Measurements from ENCODE around the gene MEF2A.
A peak's percentile ranks its signal among the peaks of the same experiment; 100 is the strongest.
"Not testable (repeated sequence)": the region's sequence is repeated elsewhere in the genome, so short reads cannot be mapped to it uniquely, and the experiment has no call there.

MEF2A gene

DNA sequence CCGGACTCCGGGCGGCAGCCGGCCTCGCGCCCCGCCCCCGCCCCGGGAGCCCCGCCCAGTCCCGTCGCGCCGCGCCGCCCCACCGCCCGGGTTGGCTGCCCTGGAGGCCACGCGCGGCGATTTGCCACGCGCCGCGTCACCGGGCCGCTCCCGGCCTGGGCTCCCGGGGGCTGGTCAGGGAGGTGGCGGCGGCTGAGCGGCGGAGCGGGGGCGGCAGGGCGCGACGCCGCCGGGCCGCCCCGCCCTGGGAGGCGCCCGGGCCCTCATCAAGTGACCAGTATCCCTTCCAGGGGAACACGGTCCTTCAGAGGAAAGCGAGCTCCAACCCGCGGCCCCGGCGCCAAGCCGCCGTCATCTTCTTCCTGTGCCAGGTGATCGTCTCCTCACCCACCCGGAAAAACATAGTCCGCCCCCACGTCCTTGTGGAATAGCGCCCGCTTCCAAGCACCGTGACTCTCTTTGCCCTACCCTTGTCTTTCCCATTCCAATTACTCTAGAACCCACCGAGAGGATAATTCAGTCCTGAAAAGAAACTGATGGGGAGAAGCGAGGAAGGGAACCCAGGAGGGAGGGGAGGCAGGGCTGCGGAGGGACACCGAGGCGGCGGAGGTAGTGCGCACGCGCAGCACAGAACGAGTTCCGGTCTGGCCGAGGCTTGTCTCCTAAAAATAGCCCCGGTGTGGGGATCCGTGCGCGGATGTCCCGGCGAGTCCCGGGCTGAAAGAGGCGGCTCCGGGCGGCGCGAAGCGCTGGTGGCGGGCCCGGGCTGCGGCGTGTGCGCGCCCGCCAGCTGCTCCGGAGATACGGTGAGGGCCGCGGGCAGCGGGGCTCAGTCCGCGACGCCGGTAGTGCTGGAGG is at the start of gene MEF2A:
TSS of gene MEF2A (plus strand) at position 686 of the 858 bp plus-strand sequence. CDS start 67,136 bp downstream, outside the sequence.
- DNase-seq, result peak; percentile 70

DNA sequence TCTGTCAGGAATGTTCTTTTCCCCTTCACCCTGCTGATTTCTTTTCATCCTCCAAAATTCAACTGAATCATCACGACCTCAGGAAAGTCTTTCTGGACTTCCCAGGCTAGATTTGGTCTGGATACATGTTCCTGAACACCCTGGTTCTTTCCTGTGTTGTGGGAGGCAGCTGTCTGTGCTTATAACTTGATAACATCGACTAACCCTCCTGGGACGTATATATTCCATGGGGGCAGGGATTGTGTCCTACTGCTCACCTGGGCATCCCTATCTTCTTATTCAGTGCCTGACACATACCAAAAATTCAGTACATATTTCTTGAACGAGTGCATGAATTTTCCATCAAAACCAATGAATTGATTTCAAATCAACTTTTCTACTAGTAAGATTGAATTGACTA is 47.6 kb upstream of the MEF2A start:
- no peak for DNase-seq

DNA sequence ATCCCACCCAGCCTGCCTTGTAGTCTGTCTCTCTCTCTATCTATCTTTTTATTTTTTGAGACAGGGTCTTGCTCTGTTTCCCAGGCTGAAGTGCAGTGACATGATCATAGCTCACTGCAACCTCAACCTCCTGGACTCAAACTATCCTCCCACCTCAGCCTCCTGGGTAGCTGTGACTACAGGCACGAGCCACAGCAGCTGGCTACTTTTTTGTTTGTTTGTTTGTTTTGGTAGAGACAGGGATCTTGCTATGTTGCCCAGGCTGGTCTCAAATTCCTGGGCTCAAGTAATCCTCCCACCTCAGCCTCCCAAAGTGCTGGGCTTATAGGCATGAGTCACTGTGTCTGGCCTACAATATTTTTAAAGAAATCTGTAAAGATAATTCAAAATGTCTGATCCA is 46.4 kb upstream of the MEF2A start:
- not testable (repeated sequence) for DNase-seq

DNA sequence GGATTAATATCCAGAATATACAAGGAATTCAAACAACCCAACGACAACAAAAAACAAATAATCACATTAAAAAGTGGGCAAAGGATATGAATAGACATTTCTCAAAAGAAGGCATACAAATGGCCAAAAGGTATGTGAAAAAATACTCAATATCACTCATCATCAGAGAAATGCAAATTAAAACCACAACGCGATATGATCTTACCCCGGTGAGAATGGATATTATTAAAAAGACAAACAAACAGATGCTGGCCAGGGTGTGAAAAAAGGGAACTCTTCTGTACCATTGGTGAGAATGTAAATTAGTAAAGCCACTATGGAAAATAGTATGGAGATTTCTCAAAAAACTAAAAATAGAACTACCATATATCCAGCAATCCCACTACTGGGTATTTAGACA is 43.5 kb upstream of the MEF2A start:
- no peak for DNase-seq

DNA sequence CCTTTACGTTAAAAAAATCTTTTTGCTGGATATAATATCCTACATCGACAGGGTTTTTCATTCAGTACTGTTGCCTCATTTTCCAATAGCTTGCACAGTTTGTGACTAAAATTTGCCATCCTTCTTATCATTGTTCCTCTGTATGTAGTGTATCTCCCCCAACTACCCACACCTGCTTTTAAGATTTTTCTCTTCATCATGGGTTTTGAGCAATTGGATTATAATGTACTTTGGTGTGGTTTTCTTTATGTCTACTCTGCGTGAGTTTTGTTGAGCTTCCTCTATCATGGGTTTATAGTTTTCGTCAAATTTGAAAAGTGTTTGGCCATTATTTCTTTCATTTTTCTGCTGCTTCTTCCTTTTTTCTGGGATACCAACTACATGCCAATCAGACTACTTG is 39.6 kb upstream of the MEF2A start:
- no peak for DNase-seq

DNA sequence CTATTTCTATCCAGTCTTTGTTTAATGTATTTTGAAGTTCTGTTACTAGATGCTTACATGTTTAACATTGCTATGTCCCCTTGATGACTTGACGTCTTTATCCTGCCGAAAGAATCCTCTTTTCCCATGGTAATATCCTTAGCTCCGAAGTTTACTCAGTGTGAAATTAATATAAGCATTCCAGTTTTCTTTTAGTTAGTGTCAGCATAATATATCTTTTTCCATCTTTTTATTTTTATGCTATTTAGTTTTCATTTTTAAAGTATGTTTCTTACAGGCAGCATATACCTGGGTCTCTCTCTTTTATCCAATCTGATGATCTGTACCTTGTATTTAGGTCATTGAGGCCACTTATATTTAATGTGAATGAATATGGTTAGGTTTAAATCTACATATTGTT is 39.1 kb upstream of the MEF2A start:
- no peak for DNase-seq

DNA sequence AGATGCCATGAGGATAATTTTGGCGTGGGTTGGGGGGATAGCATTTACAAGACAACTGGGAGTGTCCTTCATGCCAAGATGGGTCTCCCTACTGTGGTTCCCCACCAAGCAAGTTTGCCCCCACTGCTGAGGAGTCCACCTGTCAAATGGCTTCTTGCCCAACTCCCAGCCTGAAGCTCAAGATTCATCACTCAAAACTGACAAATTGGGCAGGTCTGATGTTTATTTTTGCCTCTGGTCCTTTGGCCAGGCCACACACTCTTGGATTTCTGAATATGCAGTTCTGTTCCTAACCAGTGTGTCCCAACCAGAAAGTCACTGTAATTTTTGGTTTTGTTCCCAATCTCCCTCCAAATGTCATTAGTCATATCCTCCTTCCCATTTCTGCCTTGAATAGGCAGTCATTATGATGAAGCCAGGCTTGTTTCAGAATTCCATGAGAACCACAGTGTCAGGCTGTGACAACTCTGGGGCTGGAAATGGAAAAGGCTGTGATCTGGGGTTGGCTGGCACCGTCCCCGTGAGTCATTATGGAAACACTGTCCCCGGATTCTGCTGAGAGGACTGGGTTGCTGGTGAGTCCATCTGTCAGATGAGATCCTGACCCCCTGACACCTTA is 29.3 kb upstream of the MEF2A start:
- no peak for DNase-seq

DNA sequence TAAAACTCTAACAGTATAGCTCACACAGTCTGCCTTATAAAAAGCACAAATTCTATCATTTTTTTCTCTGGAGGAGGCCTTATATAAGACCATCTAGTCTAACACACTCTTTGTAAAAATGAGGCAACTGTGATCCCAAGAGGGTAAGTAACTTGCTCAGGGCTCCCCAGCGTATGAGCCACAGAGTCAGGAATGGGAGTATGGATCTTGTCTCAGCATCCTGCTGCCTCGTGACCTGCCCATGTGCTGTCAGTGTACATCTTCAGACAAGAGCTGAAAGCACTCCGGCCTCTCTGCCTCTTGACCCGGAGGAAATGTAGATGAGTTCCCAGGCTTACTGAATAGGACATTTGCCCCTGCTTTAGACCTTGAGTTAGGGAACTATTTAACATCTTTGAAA is 28.4 kb upstream of the MEF2A start:
- no peak for DNase-seq

DNA sequence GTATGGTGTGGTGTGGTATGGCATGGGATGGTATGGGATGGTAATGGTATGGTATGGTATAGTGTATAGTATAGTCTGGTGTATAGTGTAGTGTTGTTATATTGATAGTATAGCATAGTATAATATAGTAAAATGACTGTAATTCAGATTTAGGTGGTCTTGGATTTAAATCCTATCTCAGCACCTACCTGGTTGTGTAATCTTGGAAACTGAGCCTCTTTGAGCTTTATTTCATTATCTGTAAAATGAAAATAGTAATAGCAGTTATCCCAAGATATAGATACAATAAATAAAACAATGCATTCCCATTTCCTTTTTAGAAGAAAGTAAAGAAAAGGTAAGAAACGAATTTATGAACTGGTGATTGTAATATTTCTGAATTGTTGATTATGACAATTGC is 27.5 kb upstream of the MEF2A start:
- DNase-seq, result no peak

DNA sequence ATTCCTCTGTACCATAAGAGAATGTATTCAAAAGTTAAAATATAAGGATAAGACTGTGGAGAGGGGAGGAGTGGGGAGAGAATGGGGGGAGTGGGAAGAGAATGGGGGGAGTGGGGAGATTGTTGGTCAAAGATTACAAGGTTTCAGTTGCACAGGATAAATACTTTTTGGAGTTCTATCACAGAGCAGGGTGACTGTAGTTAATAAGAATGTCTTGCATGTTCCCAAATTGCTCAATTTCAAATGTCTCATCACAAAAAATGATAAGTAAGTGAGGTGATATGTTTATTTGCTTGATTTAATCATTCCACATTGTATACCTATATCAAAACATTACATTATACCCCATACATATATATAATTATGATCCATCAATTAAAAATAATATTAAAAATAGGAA is 23.0 kb upstream of the MEF2A start:
- no peak for DNase-seq

DNA sequence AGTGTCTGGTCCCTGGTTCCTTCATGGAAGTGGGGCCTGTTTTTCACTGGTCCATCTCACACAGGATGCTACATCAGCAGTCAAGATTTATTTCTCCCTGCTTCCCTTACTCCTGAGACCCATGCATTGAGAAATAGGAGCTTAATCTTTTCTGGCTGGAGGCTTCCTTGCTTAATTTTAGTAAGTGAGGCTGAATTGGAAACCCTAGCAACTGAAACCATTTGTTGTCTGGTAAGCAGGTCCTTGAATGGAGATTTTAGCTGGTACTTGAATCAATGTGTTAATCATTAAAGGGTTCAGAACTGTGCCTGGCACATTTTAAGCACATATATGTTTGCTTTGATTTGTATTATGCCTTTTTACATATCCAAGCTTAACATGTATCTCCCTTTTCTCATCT is 20.2 kb upstream of the MEF2A start:
- DNase-seq, result no peak

DNA sequence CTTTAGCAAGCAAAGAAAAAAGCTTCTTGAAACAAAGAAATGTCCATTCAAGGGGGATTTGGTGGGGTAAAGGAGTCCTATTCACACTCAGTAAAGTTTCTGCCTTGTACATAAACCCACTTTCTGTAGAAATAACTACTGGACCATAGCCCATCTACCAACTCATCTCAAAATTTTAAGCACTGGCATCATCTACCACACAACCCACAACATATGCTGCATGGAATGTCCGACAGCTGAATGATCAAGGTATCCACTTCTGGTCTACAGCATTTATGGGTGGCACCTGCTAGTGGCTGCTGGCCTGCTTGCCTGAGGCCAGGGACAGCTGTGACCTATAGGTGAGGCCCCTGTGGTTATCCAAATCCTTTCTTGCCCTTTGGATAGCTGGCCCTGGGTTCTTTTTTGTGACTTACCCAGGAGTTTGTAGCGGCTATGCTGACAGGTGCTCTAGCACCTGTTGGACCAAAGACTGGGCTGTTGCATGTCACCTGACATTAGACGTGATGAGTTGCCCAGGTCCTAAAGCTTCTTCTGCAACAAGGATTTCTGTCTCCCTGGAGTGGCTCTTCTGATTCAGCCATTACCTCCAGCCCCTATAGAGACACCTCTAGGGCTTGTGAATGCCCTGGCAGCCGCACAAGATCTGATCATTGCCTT is 19.2 kb upstream of the MEF2A start:
- no peak for DNase-seq

DNA sequence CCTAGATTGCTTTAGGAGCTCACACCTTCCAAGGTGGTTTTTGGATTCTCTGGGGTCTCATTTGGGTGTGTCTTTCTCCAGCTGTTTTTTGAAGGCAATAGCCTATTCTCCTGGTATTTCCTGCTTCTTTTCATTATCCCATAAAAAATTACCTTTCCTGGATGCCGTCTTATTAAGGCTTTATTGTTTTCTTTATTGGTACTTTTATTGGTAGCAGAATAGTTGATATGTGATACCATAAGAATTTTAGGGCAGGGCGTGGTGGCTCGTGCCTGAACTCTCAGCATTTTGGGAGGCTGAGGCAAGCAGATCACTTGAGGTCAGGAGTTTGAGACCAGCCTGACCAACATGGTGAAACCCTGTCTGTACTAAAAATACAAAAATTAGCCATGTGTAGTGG is 18.3 kb upstream of the MEF2A start:
- DNase-seq, result no peak

DNA sequence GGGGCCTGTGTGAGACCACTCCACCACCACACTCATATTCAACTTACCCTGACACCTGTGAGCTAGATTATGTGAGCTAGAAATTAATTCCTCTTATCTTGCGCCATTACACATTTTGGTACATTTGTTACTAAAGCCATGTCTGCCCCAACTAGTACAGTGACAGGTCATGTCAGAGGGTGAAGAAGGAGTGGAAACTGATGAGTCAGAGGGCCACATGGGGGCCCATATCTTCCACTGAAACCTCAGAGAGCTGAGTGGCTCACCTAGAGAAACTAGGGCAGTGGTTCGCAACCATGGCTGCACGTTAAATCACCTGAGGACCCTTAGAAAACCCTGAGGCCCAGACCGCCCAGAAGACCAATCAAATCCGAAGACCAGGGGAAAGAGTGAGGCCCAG is 15.7 kb upstream of the MEF2A start:
- DNase-seq, result no peak

DNA sequence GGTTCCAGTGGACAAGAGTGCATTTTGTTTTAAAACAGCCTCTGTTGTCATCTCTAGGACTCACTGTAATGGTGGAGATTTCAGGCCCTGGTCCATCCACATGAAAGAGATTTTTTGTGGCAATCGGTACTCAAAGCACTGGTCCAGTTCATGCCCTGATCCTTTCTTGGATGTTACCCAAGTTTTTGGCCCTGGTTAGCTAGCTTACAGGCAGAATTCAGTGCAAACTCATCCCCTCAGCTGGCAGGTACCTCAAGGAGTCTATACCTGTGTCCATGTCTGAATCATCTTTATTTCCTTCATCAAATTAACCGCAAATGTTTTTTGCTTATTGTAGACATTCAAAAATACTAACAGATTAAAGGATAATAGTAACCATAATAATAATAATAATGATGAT is 13.7 kb upstream of the MEF2A start:
- DNase-seq, result no peak

DNA sequence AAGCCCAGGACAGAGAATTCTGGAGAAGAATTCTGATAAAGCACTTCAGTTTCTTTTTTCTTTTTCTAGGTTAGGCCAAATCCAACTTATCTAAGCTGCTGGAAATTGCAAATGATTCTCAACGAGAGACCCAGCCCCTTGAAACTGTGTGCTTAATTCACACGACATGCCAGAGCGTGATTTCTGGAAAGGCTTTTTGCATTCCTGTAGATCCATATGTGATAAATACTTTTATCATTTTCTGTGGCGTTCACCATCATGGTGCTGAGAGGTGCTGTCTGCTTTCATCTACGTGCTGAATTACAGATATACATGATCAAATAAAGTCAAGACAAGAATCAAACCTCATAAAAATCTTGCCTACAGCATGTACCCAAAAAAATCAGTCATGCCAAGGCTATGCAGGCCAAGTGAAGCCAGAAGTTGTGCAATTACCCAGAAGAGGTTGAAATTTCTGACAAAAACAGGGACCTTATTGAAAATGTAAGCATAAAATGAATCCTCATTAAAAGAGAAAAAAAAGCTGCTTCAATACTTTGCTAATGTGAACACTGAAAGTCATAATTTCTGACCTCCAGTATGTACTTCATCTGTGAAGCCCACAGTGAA is 10.8 kb upstream of the MEF2A start:
- DNase-seq, result no peak

DNA sequence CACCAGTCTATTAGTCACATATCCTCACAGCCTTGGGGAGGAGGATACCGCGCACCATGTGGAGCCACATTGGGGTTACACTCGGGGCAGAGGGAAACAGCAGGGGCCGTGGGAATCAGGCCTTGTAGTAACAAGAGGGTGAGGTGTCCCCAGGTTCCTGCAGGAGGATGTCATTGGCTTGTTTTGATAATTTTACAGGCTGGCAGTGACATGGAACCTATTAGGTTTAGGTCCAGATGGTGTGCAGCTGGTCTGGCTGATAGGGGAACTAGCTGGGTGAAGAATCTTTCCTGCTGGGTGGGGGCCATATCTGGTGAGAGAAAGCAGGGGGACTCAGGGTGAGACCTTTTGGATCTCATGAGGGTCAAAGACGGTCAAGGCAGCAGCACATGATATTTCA is 9.8 kb upstream of the MEF2A start:
- no peak for DNase-seq

DNA sequence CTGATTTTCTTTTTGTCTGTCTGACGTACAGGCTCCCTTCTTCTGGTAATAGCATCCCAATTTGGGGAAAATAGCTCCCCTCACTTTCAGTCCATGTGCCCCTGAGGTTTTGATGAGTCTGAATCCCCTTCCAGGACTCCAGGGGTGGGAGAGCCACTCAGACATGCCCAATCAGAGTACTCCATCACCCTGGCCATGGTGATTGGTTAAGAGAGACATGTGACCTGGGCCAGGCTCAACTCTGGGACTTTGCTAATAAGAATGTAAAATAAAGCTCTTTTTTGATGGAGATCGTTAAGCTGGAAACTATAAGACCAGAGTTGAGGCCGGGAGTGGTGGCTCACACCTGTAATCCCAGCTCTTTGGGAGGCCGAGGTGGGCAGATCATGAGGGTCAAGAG is 9.2 kb upstream of the MEF2A start:
- no peak for DNase-seq

DNA sequence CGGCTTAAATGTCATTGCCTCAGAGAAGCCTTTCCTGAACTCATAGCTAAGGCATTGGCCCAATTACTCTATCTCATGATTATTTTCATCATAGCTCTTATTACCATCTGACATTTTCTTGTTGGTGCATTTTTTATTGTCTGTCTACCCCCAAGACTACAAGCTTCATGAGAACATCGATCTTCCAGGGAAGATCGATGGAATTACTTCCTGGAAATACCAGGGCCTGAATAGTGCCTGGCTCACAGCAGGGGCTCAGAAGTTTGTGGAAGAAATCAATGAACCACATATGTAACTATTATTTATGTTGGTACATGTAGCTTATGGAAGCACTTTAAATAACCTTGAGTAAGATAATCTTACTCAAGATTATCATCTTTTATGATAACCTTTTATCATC is 7.7 kb upstream of the MEF2A start:
- DNase-seq, result no peak

DNA sequence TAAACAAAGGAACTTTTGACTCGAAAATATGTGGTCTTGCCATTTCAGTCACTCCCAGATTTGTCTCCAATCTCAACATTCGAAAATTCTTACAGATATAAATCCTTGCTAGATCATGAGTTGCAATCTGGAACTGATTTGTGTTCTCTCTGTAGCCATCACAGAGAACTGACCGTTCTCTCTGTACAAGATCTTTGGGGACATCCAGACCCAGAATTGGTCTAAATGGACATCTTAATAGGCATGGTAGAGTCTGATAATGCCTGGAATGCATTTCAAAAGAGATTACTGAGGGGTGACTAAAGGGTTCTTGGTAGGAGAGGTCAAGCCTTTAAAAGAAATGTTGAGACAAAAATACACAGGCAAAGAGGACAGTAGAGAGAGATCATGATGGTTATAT is 7.2 kb upstream of the MEF2A start:
- no peak for DNase-seq

DNA sequence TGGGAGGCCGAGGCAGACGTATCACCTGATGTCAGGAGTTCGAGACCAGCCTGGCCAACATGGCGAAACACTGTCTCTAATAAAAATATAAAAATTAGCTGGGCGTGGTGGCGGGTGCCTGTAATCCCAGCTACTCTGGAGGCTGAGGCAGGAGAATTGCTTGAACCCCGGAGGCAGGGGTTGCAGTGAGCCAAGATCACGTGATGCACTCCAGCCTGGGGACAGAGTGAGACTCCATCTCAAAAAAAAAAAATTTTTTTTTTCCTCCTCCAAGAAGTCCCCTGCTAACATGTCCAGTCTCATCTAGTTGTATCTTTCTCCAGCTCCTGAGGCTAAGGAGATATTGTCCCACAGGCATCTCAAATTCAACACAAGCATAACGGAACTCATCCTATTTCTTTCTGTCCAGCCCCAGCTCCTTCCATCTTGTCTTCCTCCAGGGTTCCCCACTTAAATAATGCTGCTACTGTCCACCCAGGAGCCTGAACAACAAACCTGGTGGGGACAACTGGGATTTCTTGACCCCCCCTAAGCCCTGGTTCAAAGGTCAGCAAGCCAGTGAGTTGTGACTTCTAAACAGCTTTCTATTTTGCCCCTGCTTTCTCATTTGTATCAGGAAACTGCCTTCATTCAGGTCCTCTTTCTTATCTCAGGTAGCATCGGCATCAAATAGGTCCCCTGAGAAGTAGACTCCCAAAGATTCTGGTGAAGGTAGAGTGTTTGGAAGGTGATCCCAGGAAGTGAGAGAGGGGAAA is 4.1 kb upstream of the MEF2A start:
- no peak for DNase-seq

DNA sequence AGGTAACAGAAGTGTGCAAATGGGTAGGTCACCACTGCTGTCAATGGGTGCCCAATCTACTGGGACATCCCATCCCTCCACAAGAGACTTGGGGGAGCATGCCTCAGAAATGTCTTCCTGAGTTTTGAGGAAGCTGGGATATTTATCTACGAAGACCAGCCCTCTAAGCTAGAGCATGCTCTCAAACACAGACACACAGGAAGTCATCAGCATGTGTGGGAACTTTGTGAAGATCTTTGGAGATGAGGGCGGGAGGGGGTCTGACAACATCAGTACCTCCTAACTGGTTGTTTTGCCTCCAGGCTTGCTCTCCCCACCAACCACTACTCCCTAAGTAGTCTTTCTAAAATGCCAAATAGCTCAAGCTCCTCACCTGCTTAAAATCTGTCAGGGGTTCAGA is 3.5 kb upstream of the MEF2A start:
- no peak for DNase-seq
